Activated B cell treated with CpG ODN at 0.5 μM for 24 hours (primary cell): ENCODE measurements around the gene TSHZ3. TPM values are rescaled to one million over a fixed set of nuclear protein-coding genes. Genes with fewer than 3 reads are reported as not detected.
A peak's percentile ranks its signal among the peaks of the same experiment; 100 is the strongest.

ENCODE experiments used
- ATAC-seq: fragments of 200-7000 bp; cut with Tn5 transposase; one replicate; pipeline ENCODE4 v1.10.0; 2021; ENCODE audit warnings: low read depth, mild to moderate bottlenecking, moderate library complexity
- CTCF ChIA-PET: fragments of 350-600 bp; sonication (Branson Sonifier 250); formaldehyde crosslinking; loops from one replicate; lab custom pipeline; 2021; ENCODE audit warnings: antibody characterized with exemption; lab: Charles Lee
- POLR2A ChIA-PET: fragments of 350-600 bp; sonication (Branson Sonifier 250); formaldehyde crosslinking; loops from one replicate; lab custom pipeline; 2021; ENCODE audit warnings: antibody characterized with exemption; lab: Charles Lee
- DNase-seq: peaks from one replicate; pipeline ENCODE4 v3.0.0; 2022
- H3K27ac Mint-ChIP-seq: one replicate; pipeline ENCODE4 v1.8.0; 2020; ENCODE audit warnings: mixed read lengths
- H3K27me3 Mint-ChIP-seq: one replicate; pipeline ENCODE4 v1.8.0; 2021; ENCODE audit warnings: mixed read lengths
- H3K36me3 Mint-ChIP-seq: one replicate; pipeline ENCODE4 v1.8.0; 2021; ENCODE audit warnings: low read depth, mixed read lengths
- H3K4me1 Mint-ChIP-seq: one replicate; pipeline ENCODE4 v1.8.0; 2021; ENCODE audit warnings: mixed read lengths
- H3K4me3 Mint-ChIP-seq: one replicate; pipeline ENCODE4 v1.8.0; 2020; ENCODE audit warnings: mild to moderate bottlenecking, mixed read lengths
- H3K9me3 Mint-ChIP-seq: one replicate; pipeline ENCODE4 v1.8.0; 2020; ENCODE audit warnings: mixed read lengths
- intact Hi-C: fragments of 100-400 bp; cut with micrococcal nuclease; formaldehyde crosslinking; loops from one replicate; pipeline ENCODE4 v1.15.1; 2024
- total RNA-seq: library from RNA; stranded (reverse); gene quantifications from 2 replicates; pipeline ENCODE4 v1.2.3, GENCODE V29; 2022
- TF ChIP-seq, protein P1 (sequence below): fragments of 200-600 bp; IDR thresholded peaks from one replicate; pipeline ENCODE4 v1.8.0; 2022; ENCODE audit warnings: antibody characterized with exemption, mild to moderate bottlenecking

The TSHZ3 gene, protein sequence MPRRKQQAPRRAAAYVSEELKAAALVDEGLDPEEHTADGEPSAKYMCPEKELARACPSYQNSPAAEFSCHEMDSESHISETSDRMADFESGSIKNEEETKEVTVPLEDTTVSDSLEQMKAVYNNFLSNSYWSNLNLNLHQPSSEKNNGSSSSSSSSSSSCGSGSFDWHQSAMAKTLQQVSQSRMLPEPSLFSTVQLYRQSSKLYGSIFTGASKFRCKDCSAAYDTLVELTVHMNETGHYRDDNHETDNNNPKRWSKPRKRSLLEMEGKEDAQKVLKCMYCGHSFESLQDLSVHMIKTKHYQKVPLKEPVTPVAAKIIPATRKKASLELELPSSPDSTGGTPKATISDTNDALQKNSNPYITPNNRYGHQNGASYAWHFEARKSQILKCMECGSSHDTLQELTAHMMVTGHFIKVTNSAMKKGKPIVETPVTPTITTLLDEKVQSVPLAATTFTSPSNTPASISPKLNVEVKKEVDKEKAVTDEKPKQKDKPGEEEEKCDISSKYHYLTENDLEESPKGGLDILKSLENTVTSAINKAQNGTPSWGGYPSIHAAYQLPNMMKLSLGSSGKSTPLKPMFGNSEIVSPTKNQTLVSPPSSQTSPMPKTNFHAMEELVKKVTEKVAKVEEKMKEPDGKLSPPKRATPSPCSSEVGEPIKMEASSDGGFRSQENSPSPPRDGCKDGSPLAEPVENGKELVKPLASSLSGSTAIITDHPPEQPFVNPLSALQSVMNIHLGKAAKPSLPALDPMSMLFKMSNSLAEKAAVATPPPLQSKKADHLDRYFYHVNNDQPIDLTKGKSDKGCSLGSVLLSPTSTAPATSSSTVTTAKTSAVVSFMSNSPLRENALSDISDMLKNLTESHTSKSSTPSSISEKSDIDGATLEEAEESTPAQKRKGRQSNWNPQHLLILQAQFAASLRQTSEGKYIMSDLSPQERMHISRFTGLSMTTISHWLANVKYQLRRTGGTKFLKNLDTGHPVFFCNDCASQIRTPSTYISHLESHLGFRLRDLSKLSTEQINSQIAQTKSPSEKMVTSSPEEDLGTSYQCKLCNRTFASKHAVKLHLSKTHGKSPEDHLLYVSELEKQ
- 0.05 TPM in 1 of 2 replicates, not detected in the other for total RNA-seq

DNA sequence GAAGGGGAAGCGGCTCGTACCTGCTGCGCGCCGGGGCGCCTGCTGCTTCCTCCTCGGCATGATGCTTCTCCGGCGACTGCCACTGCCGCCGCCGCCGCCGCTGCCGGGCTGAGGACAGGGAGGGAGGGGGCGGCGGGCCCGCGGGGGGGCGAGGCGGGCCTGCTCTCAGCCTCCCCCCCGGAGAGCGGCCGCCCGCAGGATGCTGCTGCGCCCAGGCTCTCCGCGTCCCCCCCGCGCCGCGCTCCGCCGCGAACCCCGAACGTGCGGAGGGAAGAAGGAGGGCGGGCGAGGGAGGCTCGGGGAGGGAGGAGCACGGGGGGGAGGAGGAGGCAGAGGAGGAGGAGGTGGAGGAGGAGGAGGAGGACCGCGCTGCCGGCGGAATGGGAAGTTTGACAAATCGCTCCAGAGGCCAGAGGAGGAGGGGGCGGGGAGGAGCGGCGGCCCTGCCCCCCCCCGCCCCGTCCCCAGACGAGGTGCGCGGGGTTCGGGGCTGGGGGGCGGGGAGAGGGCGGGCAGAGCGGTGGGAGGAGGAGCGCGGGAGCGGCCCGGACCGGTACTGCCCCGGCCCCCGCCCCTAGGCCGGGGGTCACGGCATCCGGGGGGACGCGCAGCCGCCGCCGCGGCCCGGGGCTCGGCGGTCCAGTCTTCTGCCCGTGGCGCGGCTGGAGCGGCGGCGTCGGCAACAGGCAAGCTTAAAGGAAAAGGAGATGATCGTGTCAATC, at the start of gene TSHZ3:
TSS of gene TSHZ3 (minus strand) at position 277 of the 722 bp plus-strand sequence. CDS start at position 60, 217 bp downstream.
- TF ChIP-seq, protein P1, sequence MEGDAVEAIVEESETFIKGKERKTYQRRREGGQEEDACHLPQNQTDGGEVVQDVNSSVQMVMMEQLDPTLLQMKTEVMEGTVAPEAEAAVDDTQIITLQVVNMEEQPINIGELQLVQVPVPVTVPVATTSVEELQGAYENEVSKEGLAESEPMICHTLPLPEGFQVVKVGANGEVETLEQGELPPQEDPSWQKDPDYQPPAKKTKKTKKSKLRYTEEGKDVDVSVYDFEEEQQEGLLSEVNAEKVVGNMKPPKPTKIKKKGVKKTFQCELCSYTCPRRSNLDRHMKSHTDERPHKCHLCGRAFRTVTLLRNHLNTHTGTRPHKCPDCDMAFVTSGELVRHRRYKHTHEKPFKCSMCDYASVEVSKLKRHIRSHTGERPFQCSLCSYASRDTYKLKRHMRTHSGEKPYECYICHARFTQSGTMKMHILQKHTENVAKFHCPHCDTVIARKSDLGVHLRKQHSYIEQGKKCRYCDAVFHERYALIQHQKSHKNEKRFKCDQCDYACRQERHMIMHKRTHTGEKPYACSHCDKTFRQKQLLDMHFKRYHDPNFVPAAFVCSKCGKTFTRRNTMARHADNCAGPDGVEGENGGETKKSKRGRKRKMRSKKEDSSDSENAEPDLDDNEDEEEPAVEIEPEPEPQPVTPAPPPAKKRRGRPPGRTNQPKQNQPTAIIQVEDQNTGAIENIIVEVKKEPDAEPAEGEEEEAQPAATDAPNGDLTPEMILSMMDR, result no peak
- Mint-ChIP-seq H3K9me3 (no peaks in the 10 kb centered on the region), H3K4me3 (peak within 1 kb of the TSS; percentile 64), H3K27me3 (peaks cover 44% of the 10 kb centered on the region), H3K36me3 (no peaks in the 10 kb centered on the region), H3K27ac (no peak within 1 kb of the TSS), H3K4me1 (peaks cover 20% of the 10 kb centered on the region)
- ChIA-PET POLR2A (no interaction called here), CTCF (no interaction called here)
- intact Hi-C loops, result no loop called here
- ATAC-seq (peak; percentile 25), DNase-seq (no peak)

DNA sequence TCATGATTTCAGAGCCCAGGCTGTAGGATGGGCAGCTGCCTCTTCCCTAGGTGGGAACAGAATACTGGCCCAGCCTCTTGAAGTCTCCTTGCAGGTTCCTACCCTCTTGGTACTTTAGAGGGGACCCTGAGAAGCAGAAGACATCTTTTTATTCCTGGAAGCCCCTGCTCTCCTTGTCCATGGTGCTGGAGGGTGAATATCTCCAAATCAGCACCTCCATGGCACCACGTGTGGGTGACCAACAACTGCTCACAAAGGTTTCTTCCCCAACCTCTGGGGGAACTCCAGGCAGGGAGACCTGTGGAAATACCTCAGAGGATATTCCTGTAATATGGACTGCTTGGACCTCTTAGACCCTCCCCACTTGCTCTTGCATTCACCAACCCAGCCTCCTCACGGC, 48.1 kb upstream of the TSHZ3 start:
- DNase-seq (no peak), ATAC-seq (no peak)
- TF ChIP-seq, protein P1, result no peak
- H3K27me3 Mint-ChIP-seq, result no peaks in the 10 kb centered on the region
- intact Hi-C loops, result no loop called here
- ChIA-PET CTCF (no interaction called here), POLR2A (no interaction called here)
- H3K9me3 Mint-ChIP-seq, result peaks cover 2% of the 10 kb centered on the region
- no peaks in the 10 kb centered on the region for H3K36me3 Mint-ChIP-seq
- H3K4me1 Mint-ChIP-seq, result no peaks in the 10 kb centered on the region
- no peak overlapping the region for H3K27ac Mint-ChIP-seq
- H3K4me3 Mint-ChIP-seq, result no peak overlapping the region

DNA sequence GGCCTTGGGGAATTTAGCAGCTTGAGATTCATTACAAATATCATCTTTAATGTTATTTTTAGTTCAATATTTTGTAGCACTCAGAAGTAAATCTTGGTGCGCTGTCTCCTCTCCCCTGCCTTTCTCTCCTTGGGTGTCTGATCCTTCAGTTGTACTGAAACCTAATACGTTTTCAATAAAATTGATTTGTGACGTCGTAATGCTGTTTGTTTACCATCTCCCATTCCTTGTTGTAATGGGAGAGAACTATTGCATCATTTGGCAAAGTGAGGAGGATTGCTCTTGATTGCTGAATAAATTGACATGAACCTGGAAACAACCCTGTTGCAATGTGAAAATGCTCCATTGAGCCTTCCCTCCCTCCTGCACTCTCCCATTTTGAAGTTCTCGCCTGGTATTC, 43.2 kb upstream of the TSHZ3 start:
- CTCF ChIA-PET, result no interaction called here
- Mint-ChIP-seq H3K27ac (no peak overlapping the region), H3K4me3 (no peak overlapping the region), H3K27me3 (no peaks in the 10 kb centered on the region), H3K36me3 (no peaks in the 10 kb centered on the region), H3K9me3 (no peaks in the 10 kb centered on the region), H3K4me1 (no peaks in the 10 kb centered on the region)
- TF ChIP-seq, protein P1, result no peak
- DNase-seq (no peak), ATAC-seq (no peak)
- intact Hi-C loops, result no loop called here
- POLR2A ChIA-PET, result no interaction called here

DNA sequence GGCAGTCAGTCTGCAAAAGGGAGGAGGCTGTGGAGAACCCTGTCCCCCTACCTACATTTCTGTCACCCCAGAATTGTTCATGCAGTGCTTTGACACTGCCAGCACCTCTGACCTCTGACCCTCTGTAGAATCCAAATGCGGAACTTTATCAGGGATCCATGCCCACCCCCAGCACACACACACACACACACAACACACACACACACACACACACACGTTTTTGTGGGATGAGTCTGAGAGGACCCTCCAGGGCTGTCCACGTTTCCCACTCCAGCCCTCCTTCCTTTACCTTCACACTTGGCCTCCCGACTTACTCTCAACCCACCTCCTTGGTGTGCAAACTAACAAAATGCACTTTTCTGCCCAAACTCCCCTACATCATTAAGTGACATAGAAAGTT, 42.3 kb upstream of the TSHZ3 start:
- Mint-ChIP-seq H3K4me3 (no peak overlapping the region), H3K9me3 (no peaks in the 10 kb centered on the region)
- CTCF ChIA-PET, result no interaction called here

More for the DNA sequence above, 42.3 kb upstream of the TSHZ3 start:
- no peaks in the 10 kb centered on the region for H3K4me1 Mint-ChIP-seq
- intact Hi-C loops, result no loop called here
- no peak overlapping the region for H3K27ac Mint-ChIP-seq
- ATAC-seq, result no peak
- no peaks in the 10 kb centered on the region for H3K27me3 Mint-ChIP-seq
- H3K36me3 Mint-ChIP-seq, result no peaks in the 10 kb centered on the region
- DNase-seq, result no peak
- TF ChIP-seq, protein P1, result no peak
- POLR2A ChIA-PET, result no interaction called here
